Tibial nerve (tissue), 4 donors: ENCODE data around the gene ECHDC3. TPM values are rescaled to one million over a fixed set of nuclear protein-coding genes. Genes with fewer than 3 reads are reported as not detected.

Source experiments
- DNase-seq, 2 donors: peaks; one replicate each; pipeline ENCODE4 v3.0.0-alpha.2; 2019; ENCODE audit warnings: low spot score in 2 of 2
- H3K27ac ChIP-seq, 4 donors: fragments of 200-600 bp; sonication (generic) in 3 of 4; one replicate each; pipeline ENCODE4 v1.5.1; 2017 to 2019; ENCODE audit warnings: mild to moderate bottlenecking in 1 of 4
- H3K27me3 ChIP-seq, 2 donors: fragments of 200-600 bp; sonication (generic) in 1 of 2; one replicate each; pipeline versions ENCODE4 v1.5.1 to v1.6.0; 2017 to 2019
- H3K36me3 ChIP-seq, 3 donors: fragments of 200-600 bp; sonication (generic); one replicate each; pipeline ENCODE4 v1.5.1; 2018 to 2019
- H3K4me1 ChIP-seq, 4 donors: fragments of 200-600 bp; sonication (generic) in 3 of 4; one replicate each; pipeline ENCODE4 v1.5.1; 2017 to 2019
- H3K4me3 ChIP-seq, 4 donors: fragments of 200-600 bp; sonication (generic) in 3 of 4; one replicate each; pipeline ENCODE4 v1.5.1; 2017 to 2019; ENCODE audit warnings: mild to moderate bottlenecking in 1 of 4, moderate library complexity in 1 of 4
- H3K9me3 ChIP-seq, 4 donors: fragments of 200-600 bp; sonication (generic) in 3 of 4; one replicate each; pipeline ENCODE4 v1.5.1; 2017 to 2019
- CTCF ChIP-seq, 5 experiments: fragments of 200-600 bp in 3 of 5; fragments of 450-650 bp in 2 of 5; sonication (generic) in 3 of 5; IDR thresholded peaks; one replicate each; pipeline ENCODE4 v1.5.1; 2016 to 2019; ENCODE audit warnings: antibody characterized with exemption in 5 of 5, mild to moderate bottlenecking in 3 of 5, moderate library complexity in 2 of 5
- EP300 ChIP-seq, 2 donors: sonication (generic); formaldehyde crosslinking; IDR thresholded peaks; one replicate each; pipeline ENCODE4 v1.6.1; 2017; ENCODE audit warnings: antibody characterized with exemption in 2 of 2, mild to moderate bottlenecking in 1 of 2
- POLR2A ChIP-seq, 2 donors: fragments of 450-650 bp; IDR thresholded peaks; one replicate each; pipeline ENCODE4 v1.6.1; 2017; ENCODE audit warnings: antibody characterized with exemption in 2 of 2, mild to moderate bottlenecking in 2 of 2, moderate library complexity in 2 of 2
- WGBS, 2 donors: methylation state at CpG; one replicate each; pipeline ENCODE4 v1.1.5; 2018; 5-methylcytosine and 5-hydroxymethylcytosine counted together
- total RNA-seq, 4 donors: library from RNA; depleted of rRNA; stranded (reverse); fragments of >200 nt; gene quantifications; one replicate each; pipeline ENCODE4 v1.1.0, GENCODE V29; 2016

ECHDC3 gene
- total RNA-seq, 4 donors from 2014 or later, result 48.6 to 91.3 (median 66.9) TPM

- no peaks in the 10 kb centered on the region for H3K27me3 ChIP-seq
- peaks cover 0 to 22% (median 8%) of the 10 kb centered on the region in 4 donors for H3K4me1 ChIP-seq
- no peaks in the 10 kb centered on the region for H3K9me3 ChIP-seq
- H3K36me3 ChIP-seq, result peaks cover 0 to 44% (median 0%) of the 10 kb centered on the region in 3 donors
- peak overlapping the region; percentile 29 to 87 (median 66) for H3K27ac ChIP-seq
- 16 to 26% methylated on average over 10 to 11 of the region's 11 CpGs for WGBS, 2 donors
- TF ChIP-seq CTCF (IDR thresholded peaks at IDR 0.05) (peak; percentile 85 to 94 (median 89)), POLR2A (IDR thresholded peaks at IDR 0.05) (no peak)
- no peak overlapping the region for H3K4me3 ChIP-seq
- DNase-seq, result peak; percentile 89 to 93
Observed at GRCh38 chr10:11757821-11758463, 15.8 kb downstream of the ECHDC3 start.

GRCh38 chr10:11758527-11759236 lies 16.5 kb downstream of the ECHDC3 start:
- Histone ChIP-seq H3K27ac (peak overlapping the region in 2 of 4 donors; percentile 81 to 87), H3K4me3 (no peak overlapping the region), H3K36me3 (peaks cover 0 to 47% (median 0%) of the 10 kb centered on the region in 3 donors), H3K27me3 (no peaks in the 10 kb centered on the region), H3K4me1 (peaks cover 0 to 22% (median 8%) of the 10 kb centered on the region in 4 donors), H3K9me3 (no peaks in the 10 kb centered on the region)
- no peak for DNase-seq
- 93 to 94% methylated on average over 13 of the region's 13 CpGs for WGBS, 2 donors
- TF ChIP-seq POLR2A (IDR thresholded peaks at IDR 0.05) (no peak), EP300 (IDR thresholded peaks at IDR 0.05) (no peak), CTCF (IDR thresholded peaks at IDR 0.05) (no peak)

GRCh38 chr10:11759347-11759746 lies 17.2 kb downstream of the ECHDC3 start:
- WGBS, 2 donors, result 84 to 94% methylated on average over 8 of the region's 8 CpGs
- Histone ChIP-seq H3K27me3 (no peaks in the 10 kb centered on the region), H3K4me1 (peaks cover 0 to 22% (median 8%) of the 10 kb centered on the region in 4 donors), H3K27ac (peak overlapping the region in 1 of 4 donors; percentile 87), H3K9me3 (no peaks in the 10 kb centered on the region), H3K4me3 (no peak overlapping the region), H3K36me3 (peaks cover 0 to 52% (median 0%) of the 10 kb centered on the region in 3 donors)
- no peak for DNase-seq
- TF ChIP-seq CTCF (IDR thresholded peaks at IDR 0.05), result no peak
- TF ChIP-seq EP300 (IDR thresholded peaks at IDR 0.05), result no peak
- no peak for TF ChIP-seq POLR2A (IDR thresholded peaks at IDR 0.05)

GRCh38 chr10:11760151-11760550 lies 18.0 kb downstream of the ECHDC3 start:
- no peak overlapping the region for H3K4me3 ChIP-seq
- H3K27me3 ChIP-seq, result no peaks in the 10 kb centered on the region
- peaks cover 0 to 60% (median 0%) of the 10 kb centered on the region in 3 donors for H3K36me3 ChIP-seq
- WGBS, 2 donors, result 86% methylated on average over 8 of the region's 8 CpGs
- no peak overlapping the region for H3K27ac ChIP-seq
- DNase-seq, result no peak
- H3K4me1 ChIP-seq, result peaks cover 0 to 22% (median 8%) of the 10 kb centered on the region in 4 donors
- no peak for TF ChIP-seq EP300 (IDR thresholded peaks at IDR 0.05)
- no peak for TF ChIP-seq POLR2A (IDR thresholded peaks at IDR 0.05)
- no peak for TF ChIP-seq CTCF (IDR thresholded peaks at IDR 0.05)
- no peaks in the 10 kb centered on the region for H3K9me3 ChIP-seq

GRCh38 chr10:11760861-11761260 lies 18.7 kb downstream of the ECHDC3 start:
- no peaks in the 10 kb centered on the region for H3K9me3 ChIP-seq

More at GRCh38 chr10:11760861-11761260, 18.7 kb downstream of the ECHDC3 start:
- TF ChIP-seq POLR2A (IDR thresholded peaks at IDR 0.05), result no peak
- no peak for TF ChIP-seq CTCF (IDR thresholded peaks at IDR 0.05)
- no peak for TF ChIP-seq EP300 (IDR thresholded peaks at IDR 0.05)
- Histone ChIP-seq H3K36me3 (peaks cover 0 to 57% (median 0%) of the 10 kb centered on the region in 3 donors), H3K27ac (no peak overlapping the region), H3K27me3 (no peaks in the 10 kb centered on the region), H3K4me3 (no peak overlapping the region), H3K4me1 (peaks cover 0 to 22% (median 8%) of the 10 kb centered on the region in 4 donors)
- 60 to 76% methylated on average over 7 of the region's 7 CpGs for WGBS, 2 donors
- no peak for DNase-seq
